Measurements from ENCODE around the gene OTUB1. TPM values are rescaled to one million over a fixed set of nuclear protein-coding genes. Genes with fewer than 3 reads are reported as not detected.
"Not testable (repeated sequence)": the region's sequence is repeated elsewhere in the genome, so short reads cannot be mapped to it uniquely, and the experiment has no call there.

OTUB1 gene
- total and polyA plus RNA-seq, 4 donors, result 37.0 to 67.9 (median 39.9) TPM

DNA sequence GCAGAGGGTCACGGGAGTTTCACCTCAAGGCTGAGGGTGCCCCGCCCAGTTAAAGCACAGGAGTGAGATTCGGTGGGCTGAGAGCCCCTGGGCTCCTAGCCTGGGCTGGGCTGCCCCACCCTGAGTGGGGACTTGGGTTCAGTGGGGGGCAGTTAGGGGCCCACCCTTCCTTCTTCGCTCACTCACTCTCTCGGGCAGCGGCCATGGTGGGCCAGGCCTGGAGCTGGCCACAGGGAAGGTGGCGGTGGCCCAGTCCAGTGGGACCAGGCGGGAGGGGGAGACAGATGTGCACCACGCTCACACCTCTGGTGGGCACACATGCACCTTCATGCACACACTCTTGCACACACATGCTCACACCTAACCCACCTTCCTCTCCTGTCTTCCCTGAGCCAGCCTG, 55.6 kb downstream of the OTUB1 start:
- DNase-seq (no peak), ATAC-seq (ENCODE audit: low FRiP score) (no peak)
- Histone ChIP-seq H3K4me3 (ENCODE audit: low read length in 2 of 2) (no peak overlapping the region), H3K9me3 (ENCODE audit: control insufficient read depth, low read length) (no peaks in the 10 kb centered on the region), H3K36me3 (ENCODE audit: control insufficient read depth in 1 of 2, insufficient read depth in 2 of 2, low read length in 1 of 2) (no peaks in the 10 kb centered on the region), H3K27me3 (ENCODE audit: control insufficient read depth in 1 of 2, insufficient read depth in 2 of 2, low read length in 1 of 2) (no peaks in the 10 kb centered on the region), H3K4me1 (ENCODE audit: control insufficient read depth in 1 of 2, insufficient read depth in 2 of 2, low read length in 2 of 2) (no peaks in the 10 kb centered on the region), H3K27ac (ENCODE audit: low read depth in 1 of 2, low read length in 2 of 2) (no peak overlapping the region)
- intact Hi-C loops (cut with DNase I), result no loop called here
- 94 to 97% methylated on average over 9 of the region's 9 CpGs for WGBS, 2 donors

DNA sequence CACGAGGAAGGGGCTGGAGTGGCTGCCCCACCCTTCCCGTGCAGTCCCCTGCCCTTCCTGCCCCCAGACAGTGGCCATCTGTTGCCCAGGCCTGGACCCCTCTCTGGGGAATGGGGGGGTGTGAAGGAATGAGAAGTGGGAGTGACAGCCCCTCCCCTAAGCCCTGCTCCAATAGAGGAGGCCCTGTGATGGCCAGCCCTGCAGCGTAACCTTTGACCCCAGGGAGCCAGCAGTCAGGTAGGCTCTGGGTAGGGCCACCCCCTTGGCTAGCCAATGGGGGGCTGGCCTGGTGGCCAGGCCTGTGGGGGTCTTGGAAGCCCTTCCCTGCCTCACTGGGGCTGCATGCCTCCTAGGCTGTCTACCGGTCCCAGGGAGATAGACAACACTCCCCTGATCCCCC, 56.1 kb downstream of the OTUB1 start:
- H3K27ac ChIP-seq (ENCODE audit: low read depth in 1 of 2, low read length in 2 of 2), result no peak overlapping the region
- ATAC-seq (ENCODE audit: low FRiP score) (no peak), DNase-seq (no peak)
- no peaks in the 10 kb centered on the region for H3K27me3 ChIP-seq (ENCODE audit: control insufficient read depth in 1 of 2, insufficient read depth in 2 of 2, low read length in 1 of 2)
- no peak overlapping the region for H3K4me3 ChIP-seq (ENCODE audit: low read length in 2 of 2)
- no peaks in the 10 kb centered on the region for H3K36me3 ChIP-seq (ENCODE audit: control insufficient read depth in 1 of 2, insufficient read depth in 2 of 2, low read length in 1 of 2)
- intact Hi-C loops (cut with DNase I), result no loop called here
- WGBS, 2 donors, result 89 to 95% methylated on average over 4 of the region's 4 CpGs
- no peaks in the 10 kb centered on the region for H3K4me1 ChIP-seq (ENCODE audit: control insufficient read depth in 1 of 2, insufficient read depth in 2 of 2, low read length in 2 of 2)
- H3K9me3 ChIP-seq (ENCODE audit: control insufficient read depth, low read length), result no peaks in the 10 kb centered on the region

DNA sequence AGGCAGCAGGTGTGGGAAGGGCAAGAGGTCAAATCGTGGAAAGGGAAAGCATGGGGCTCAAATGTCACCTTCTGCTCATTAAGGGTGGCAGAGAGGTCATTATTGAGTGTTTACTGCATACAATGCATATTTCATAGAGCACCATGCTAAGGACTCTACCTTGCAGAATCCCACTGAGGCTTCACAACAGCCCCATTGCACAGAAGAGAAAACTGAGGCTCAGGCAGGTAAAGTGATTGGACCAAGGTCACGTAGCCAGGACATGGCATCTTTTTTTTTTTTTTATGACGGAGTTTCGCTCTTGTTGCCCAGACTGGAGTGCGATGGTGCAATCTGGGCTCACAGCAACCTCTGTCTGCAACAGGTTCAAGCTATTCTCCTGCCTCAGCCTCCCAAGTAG, 57.3 kb downstream of the OTUB1 start:
- DNase-seq, result no peak
- Histone ChIP-seq H3K9me3 (ENCODE audit: control insufficient read depth, low read length) (no peaks in the 10 kb centered on the region), H3K4me3 (ENCODE audit: low read length in 2 of 2) (no peak overlapping the region), H3K4me1 (ENCODE audit: control insufficient read depth in 1 of 2, insufficient read depth in 2 of 2, low read length in 2 of 2) (no peaks in the 10 kb centered on the region), H3K27me3 (ENCODE audit: control insufficient read depth in 1 of 2, insufficient read depth in 2 of 2, low read length in 1 of 2) (no peaks in the 10 kb centered on the region), H3K27ac (ENCODE audit: low read depth in 1 of 2, low read length in 2 of 2) (no peak overlapping the region), H3K36me3 (ENCODE audit: control insufficient read depth in 1 of 2, insufficient read depth in 2 of 2, low read length in 1 of 2) (no peaks in the 10 kb centered on the region)
- WGBS, 2 donors, result 94 to 95% methylated on average over 5 of the region's 5 CpGs
- intact Hi-C loops (cut with DNase I), result no loop called here
- ATAC-seq (ENCODE audit: low FRiP score), result no peak

DNA sequence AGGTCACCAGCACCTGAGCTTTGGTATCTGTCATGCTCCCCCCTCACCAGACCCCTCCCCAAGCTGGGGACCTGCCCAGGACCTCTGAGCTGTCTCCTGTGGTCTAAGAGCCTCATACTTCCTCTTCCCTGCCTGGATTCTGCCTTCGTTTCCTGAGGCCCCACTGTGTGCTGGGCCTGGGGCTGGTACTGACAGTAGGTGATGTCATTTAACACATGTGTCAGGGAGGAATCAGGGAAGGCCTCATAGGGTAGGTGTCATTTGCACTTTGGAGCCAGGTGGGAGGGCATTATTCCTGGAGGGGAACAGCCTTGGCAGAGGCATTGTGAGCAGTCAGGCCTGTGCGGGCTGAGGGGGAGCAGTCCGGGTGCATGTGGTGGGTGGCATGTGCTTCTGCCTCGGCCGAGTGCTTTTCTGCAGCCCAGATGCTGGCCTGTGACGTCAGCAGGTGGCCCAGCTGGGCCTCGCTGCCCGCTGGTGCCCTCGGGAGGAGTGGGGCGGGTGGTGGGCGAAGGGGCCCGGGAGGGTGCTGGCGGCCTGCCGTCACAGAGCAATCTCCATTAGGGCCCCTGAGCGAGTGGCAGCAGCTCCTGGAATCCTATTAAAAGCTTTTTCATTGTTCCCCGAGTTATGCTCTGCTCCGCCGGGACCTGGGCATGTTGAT, 58.6 kb downstream of the OTUB1 start:
- intact Hi-C loops (cut with DNase I), result no loop called here
- no peaks in the 10 kb centered on the region for H3K27me3 ChIP-seq (ENCODE audit: control insufficient read depth in 1 of 2, insufficient read depth in 2 of 2, low read length in 1 of 2)
- 70 to 81% methylated on average over 18 of the region's 18 CpGs for WGBS, 2 donors
- H3K27ac ChIP-seq (ENCODE audit: low read depth in 1 of 2, low read length in 2 of 2), result no peak overlapping the region
- H3K36me3 ChIP-seq (ENCODE audit: control insufficient read depth in 1 of 2, insufficient read depth in 2 of 2, low read length in 1 of 2), result no peaks in the 10 kb centered on the region
- H3K9me3 ChIP-seq (ENCODE audit: control insufficient read depth, low read length), result no peaks in the 10 kb centered on the region
- no peak overlapping the region for H3K4me3 ChIP-seq (ENCODE audit: low read length in 2 of 2)
- DNase-seq (no peak), ATAC-seq (ENCODE audit: low FRiP score) (no peak)
- no peaks in the 10 kb centered on the region for H3K4me1 ChIP-seq (ENCODE audit: control insufficient read depth in 1 of 2, insufficient read depth in 2 of 2, low read length in 2 of 2)

DNA sequence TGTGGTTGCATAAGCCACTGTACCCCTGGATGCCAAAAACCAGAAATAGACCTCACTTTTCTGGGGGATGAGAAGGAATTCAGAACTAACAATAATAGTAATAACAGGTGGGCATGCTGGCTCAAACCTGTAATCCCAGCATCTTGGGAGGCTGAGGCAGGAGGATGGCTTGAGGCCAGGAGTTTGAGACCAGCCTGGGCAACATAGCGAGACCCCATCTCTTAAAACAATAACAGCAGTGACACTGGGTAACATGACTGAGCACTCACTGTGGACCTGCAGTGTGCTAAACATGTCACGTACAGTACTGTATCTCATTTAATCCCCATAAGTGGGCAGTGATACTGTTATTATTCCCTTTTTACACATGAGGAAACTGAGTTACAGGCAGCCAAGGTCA, 59.5 kb downstream of the OTUB1 start:
- ATAC-seq (ENCODE audit: low FRiP score) (no peak), DNase-seq (no peak)
- intact Hi-C loops (cut with DNase I), result no loop called here
- no peak overlapping the region for H3K4me3 ChIP-seq (ENCODE audit: low read length in 2 of 2)
- 86 to 91% methylated on average over 2 of the region's 2 CpGs for WGBS, 2 donors
- H3K27me3 ChIP-seq (ENCODE audit: control insufficient read depth in 1 of 2, insufficient read depth in 2 of 2, low read length in 1 of 2), result no peaks in the 10 kb centered on the region
- no peaks in the 10 kb centered on the region for H3K9me3 ChIP-seq (ENCODE audit: control insufficient read depth, low read length)
- no peaks in the 10 kb centered on the region for H3K36me3 ChIP-seq (ENCODE audit: control insufficient read depth in 1 of 2, insufficient read depth in 2 of 2, low read length in 1 of 2)
- H3K4me1 ChIP-seq (ENCODE audit: control insufficient read depth in 1 of 2, insufficient read depth in 2 of 2, low read length in 2 of 2), result no peaks in the 10 kb centered on the region
- H3K27ac ChIP-seq (ENCODE audit: low read depth in 1 of 2, low read length in 2 of 2), result no peak overlapping the region

DNA sequence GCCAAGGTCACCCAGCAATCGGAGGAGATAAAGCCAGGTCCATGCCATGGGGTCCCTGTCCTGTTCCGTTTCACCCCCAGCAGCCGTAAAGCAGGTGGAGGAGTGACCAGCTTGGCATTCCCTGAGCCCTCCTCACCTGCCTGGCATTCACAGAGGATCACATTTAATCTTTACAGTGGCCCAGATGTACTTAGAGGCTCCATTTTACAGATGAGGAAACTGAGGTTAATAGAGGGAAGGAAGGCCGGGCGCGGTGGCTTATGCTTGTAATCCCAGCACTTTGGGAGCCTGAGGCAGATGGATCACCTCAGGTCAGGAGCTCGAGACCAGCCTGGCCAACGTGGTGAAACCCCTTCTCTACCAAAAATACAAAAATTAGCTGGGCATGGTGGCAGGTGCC, 61.1 kb downstream of the OTUB1 start:
- H3K27me3 ChIP-seq (ENCODE audit: control insufficient read depth in 1 of 2, insufficient read depth in 2 of 2, low read length in 1 of 2); H3K4me3 ChIP-seq (ENCODE audit: low read length in 2 of 2); H3K4me1 ChIP-seq (ENCODE audit: control insufficient read depth in 1 of 2, insufficient read depth in 2 of 2, low read length in 2 of 2); H3K9me3 ChIP-seq (ENCODE audit: control insufficient read depth, low read length); intact Hi-C loops (cut with DNase I); DNase-seq; H3K27ac ChIP-seq (ENCODE audit: low read depth in 1 of 2, low read length in 2 of 2); ATAC-seq (ENCODE audit: low FRiP score); H3K36me3 ChIP-seq (ENCODE audit: control insufficient read depth in 1 of 2, insufficient read depth in 2 of 2, low read length in 1 of 2): not testable (repeated sequence)
- WGBS, 2 donors, result 93 to 96% methylated on average over 8 of the region's 8 CpGs

Other genes with a start within 250 kb of the OTUB1 start
- 10 to 100 TPM; 20.1 to 30.9 TPM for gene ZFTA, start 217.7 kb upstream of the OTUB1 start, total RNA-seq
- gene ZFTA, start 217.7 kb upstream of the OTUB1 start, polyA plus RNA-seq, result 10 to 100 TPM in 1 of 2 donors, 1 to 10 TPM in 1; 4.3 to 14.0 TPM
- 10 to 100 TPM; 18.3 to 20.6 TPM for gene SPINDOC, start 173.0 kb upstream of the OTUB1 start, total RNA-seq
- 10 to 100 TPM in 1 of 2 donors, 1 to 10 TPM in 1; 7.1 to 12.6 TPM for gene SPINDOC, start 173.0 kb upstream of the OTUB1 start, polyA plus RNA-seq
- 10 to 100 TPM; 29.6 to 32.5 TPM for gene MARK2, start 147.3 kb upstream of the OTUB1 start, total RNA-seq
- gene MARK2, start 147.3 kb upstream of the OTUB1 start, polyA plus RNA-seq, result 1 to 10 TPM; 8.1 to 8.2 TPM
- 1 to 10 TPM in 1 of 2 donors, under 1 TPM in 1; 0.78 to 4.8 TPM for gene RCOR2, start 69.3 kb upstream of the OTUB1 start, total RNA-seq
- gene RCOR2, start 69.3 kb upstream of the OTUB1 start, polyA plus RNA-seq, result 1 to 10 TPM in 1 of 2 donors, under 1 TPM in 1; 0.63 to 1.9 TPM
- gene NAA40, start 47.4 kb upstream of the OTUB1 start, total RNA-seq, result 10 to 100 TPM; 16.1 to 26.9 TPM
- 10 to 100 TPM in 1 of 2 donors, 1 to 10 TPM in 1; 5.3 to 20.7 TPM for gene NAA40, start 47.4 kb upstream of the OTUB1 start, polyA plus RNA-seq
- 100 to 1,000 TPM; 135 to 175 TPM for gene COX8A, start 11.8 kb upstream of the OTUB1 start, total RNA-seq
- gene COX8A, start 11.8 kb upstream of the OTUB1 start, polyA plus RNA-seq, result 100 to 1,000 TPM; 499 to 669 TPM
- under 1 TPM; 0.10 to 0.60 TPM for gene FLRT1, start 49.5 kb downstream of the OTUB1 start, total RNA-seq
- not detected for gene FLRT1, start 49.5 kb downstream of the OTUB1 start, polyA plus RNA-seq
- 10 to 100 TPM; 12.7 to 19.0 TPM for gene MACROD1, start 179.7 kb downstream of the OTUB1 start, total RNA-seq
- 100 to 1,000 TPM; 111 to 125 TPM for gene MACROD1, start 179.7 kb downstream of the OTUB1 start, polyA plus RNA-seq
- 100 to 1,000 TPM in 1 of 2 donors, 10 to 100 TPM in 1; 67.9 to 111 TPM for gene STIP1, start 199.7 kb downstream of the OTUB1 start, total RNA-seq
- 10 to 100 TPM; 31.0 to 40.4 TPM for gene STIP1, start 199.7 kb downstream of the OTUB1 start, polyA plus RNA-seq
- gene FERMT3, start 220.3 kb downstream of the OTUB1 start, total RNA-seq, result 10 to 100 TPM; 35.6 to 42.6 TPM
- gene FERMT3, start 220.3 kb downstream of the OTUB1 start, polyA plus RNA-seq, result 10 to 100 TPM; 22.2 to 38.1 TPM
- gene TRPT1, start 239.7 kb downstream of the OTUB1 start, total RNA-seq, result 10 to 100 TPM; 24.5 to 24.8 TPM
- gene TRPT1, start 239.7 kb downstream of the OTUB1 start, polyA plus RNA-seq, result 10 to 100 TPM; 34.3 to 95.3 TPM
- 10 to 100 TPM; 36.7 to 46.9 TPM for gene NUDT22, start 239.8 kb downstream of the OTUB1 start, total RNA-seq
- 10 to 100 TPM; 42.1 to 98.8 TPM for gene NUDT22, start 239.8 kb downstream of the OTUB1 start, polyA plus RNA-seq
- gene DNAJC4, start 244.1 kb downstream of the OTUB1 start, total RNA-seq, result 10 to 100 TPM; 15.0 to 27.4 TPM
- gene DNAJC4, start 244.1 kb downstream of the OTUB1 start, polyA plus RNA-seq, result 10 to 100 TPM; 26.2 to 97.9 TPM
- 100 to 1,000 TPM; 131 to 208 TPM for gene VEGFB, start 248.1 kb downstream of the OTUB1 start, total RNA-seq
- 100 to 1,000 TPM; 191 to 206 TPM for gene VEGFB, start 248.1 kb downstream of the OTUB1 start, polyA plus RNA-seq